ENCODE measurements around the gene CALHM6. TPM values are rescaled to one million over a fixed set of nuclear protein-coding genes. Genes with fewer than 3 reads are reported as not detected.

The CALHM6 gene
- total RNA-seq, 1 donor from 2014 or later: not detected

GRCh38 chr6:116508527-116508926, 47.4 kb downstream of the CALHM6 start:
- H3K4me1 ChIP-seq: peaks cover 0 to 2% of the 10 kb centered on the region in 2 donors
- no peaks in the 10 kb centered on the region for H3K9me3 ChIP-seq
- TF ChIP-seq CTCF (IDR thresholded peaks at IDR 0.05): no peak
- no peaks in the 10 kb centered on the region for H3K27me3 ChIP-seq
- no peaks in the 10 kb centered on the region for H3K36me3 ChIP-seq
- no peak overlapping the region for H3K27ac ChIP-seq
- DNase-seq (ENCODE audit: low spot score in 2 of 2): no peak
- no peak overlapping the region for H3K4me3 ChIP-seq
- intact Hi-C loops (cut with DNase I): no loop called here

GRCh38 chr6:116511424-116512110, 50.4 kb downstream of the CALHM6 start, which contains the start of gene CALHM5:
CALHM5 (plus strand) TSS chr6:116511639; CDS start chr6:116511697, 58 bp downstream.
- DNase-seq (ENCODE audit: low spot score in 2 of 2): peak in 1 of 2 donors; percentile 81
- H3K36me3 ChIP-seq: peaks cover 0 to 15% of the 10 kb centered on the region in 2 donors
- H3K27me3 ChIP-seq: no peaks in the 10 kb centered on the region
- TF ChIP-seq CTCF (IDR thresholded peaks at IDR 0.05): peak; percentile 70 to 80 (median 76)
- intact Hi-C loops (cut with DNase I): loop anchor here (1.0 to 5.0 kb wide), 4 partner anchors 21 to 231 kb away; partner anchors contain the start of genes DSE and RWDD1
- peak within 1 kb of the TSS; percentile 58 to 69 for H3K4me3 ChIP-seq
- peak within 1 kb of the TSS; percentile 92 to 93 for H3K27ac ChIP-seq
- H3K4me1 ChIP-seq: peaks cover 0 to 2% of the 10 kb centered on the region in 2 donors
- no peaks in the 10 kb centered on the region for H3K9me3 ChIP-seq

GRCh38 chr6:116512111-116512559, 51.0 kb downstream of the CALHM6 start:
- intact Hi-C loops (cut with DNase I): loop anchor here (2.0 to 5.0 kb wide), 2 partner anchors 140 to 231 kb away; partner anchors contain the start of gene DSE

DNA sequence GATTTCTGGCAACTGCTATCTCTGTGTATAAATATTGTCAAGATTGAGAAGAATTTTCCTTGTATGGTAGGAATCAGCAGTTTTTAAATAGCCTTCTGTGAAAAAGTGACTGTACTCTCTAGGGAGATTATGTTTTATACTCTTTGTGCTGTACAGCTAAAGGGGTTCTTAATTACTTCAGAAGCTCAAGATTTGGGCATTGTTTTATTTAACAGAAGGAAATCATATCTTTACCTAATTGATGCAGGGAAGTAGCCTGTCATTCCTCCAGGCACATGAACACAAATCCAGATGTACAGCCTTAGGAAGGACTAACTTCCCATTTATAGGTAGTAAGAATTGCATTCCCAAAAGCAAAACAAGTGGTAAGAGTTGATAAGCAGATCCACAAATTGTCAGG, 51.6 kb downstream of the CALHM6 start:
- no peak for TF ChIP-seq CTCF (IDR thresholded peaks at IDR 0.05)
- peaks cover 0 to 2% of the 10 kb centered on the region in 2 donors for H3K4me1 ChIP-seq
- peaks cover 4 to 27% of the 10 kb centered on the region in 2 donors for H3K36me3 ChIP-seq
- H3K27me3 ChIP-seq: no peaks in the 10 kb centered on the region
- H3K4me3 ChIP-seq: peak overlapping the region; percentile 58 to 69
- DNase-seq (ENCODE audit: low spot score in 2 of 2): no peak
- peak overlapping the region; percentile 92 to 93 for H3K27ac ChIP-seq
- intact Hi-C loops (cut with DNase I): loop anchor here (2.0 to 5.0 kb wide), 2 partner anchors 140 to 232 kb away; partner anchors contain the start of gene DSE
- H3K9me3 ChIP-seq: no peaks in the 10 kb centered on the region

More at GRCh38 chr6:116512111-116512559, 51.0 kb downstream of the CALHM6 start:
- H3K27me3 ChIP-seq: no peaks in the 10 kb centered on the region
- peak overlapping the region; percentile 92 to 93 for H3K27ac ChIP-seq
- peaks cover 0 to 2% of the 10 kb centered on the region in 2 donors for H3K4me1 ChIP-seq
- no peak for DNase-seq (ENCODE audit: low spot score in 2 of 2)
- H3K36me3 ChIP-seq: peaks cover 4 to 21% of the 10 kb centered on the region in 2 donors
- TF ChIP-seq CTCF (IDR thresholded peaks at IDR 0.05): no peak
- peak overlapping the region; percentile 58 to 69 for H3K4me3 ChIP-seq
- no peaks in the 10 kb centered on the region for H3K9me3 ChIP-seq

Other genes starting within 250 kb of the CALHM6 start
- 8.8 TPM for gene TSPYL4, start 207.3 kb upstream of the CALHM6 start, total RNA-seq
- gene TSPYL1, start 181.4 kb upstream of the CALHM6 start, total RNA-seq: 36.6 TPM
- 27.6 TPM for gene DSE, start 90.4 kb upstream of the CALHM6 start, total RNA-seq
- 3.4 TPM for gene CALHM5, start 50.3 kb downstream of the CALHM6 start, total RNA-seq
- gene TRAPPC3L, start 84.3 kb downstream of the CALHM6 start, total RNA-seq: not detected
- gene CALHM4, start 92.4 kb downstream of the CALHM6 start, total RNA-seq: not detected
- 11.0 TPM for gene RWDD1, start 110.1 kb downstream of the CALHM6 start, total RNA-seq
- gene RSPH4A, start 155.1 kb downstream of the CALHM6 start, total RNA-seq: 17.9 TPM
- 0.85 TPM for gene ZUP1, start 207.4 kb downstream of the CALHM6 start, total RNA-seq
- 0.96 TPM for gene KPNA5, start 219.8 kb downstream of the CALHM6 start, total RNA-seq